ENCODE results near the gene ACIN1. TPM values are rescaled to one million over a fixed set of nuclear protein-coding genes. Genes with fewer than 3 reads are reported as not detected.

The ACIN1 gene
- total and polyA plus RNA-seq, 10 donors: 59.2 to 228 (median 186) TPM

- Histone ChIP-seq H3K36me3 (peaks cover 3 to 62% (median 54%) of the 10 kb centered on the region in 6 donors), H3K4me3 (peak overlapping the region in 4 of 8 donors; percentile 74 to 88 (median 81)), H3K27me3 (replicated peaks in 1 of 7) (no peaks in the 10 kb centered on the region), H3K4me1 (peaks cover 32 to 69% (median 49%) of the 10 kb centered on the region in 6 donors), H3K27ac (no peak overlapping the region), H3K9me3 (no peaks in the 10 kb centered on the region)
- no peak for DNase-seq
- intact Hi-C loops (cut with DNase I; ENCODE audit: low total_unique reads): no loop called here
- TF ChIP-seq, protein P1, sequence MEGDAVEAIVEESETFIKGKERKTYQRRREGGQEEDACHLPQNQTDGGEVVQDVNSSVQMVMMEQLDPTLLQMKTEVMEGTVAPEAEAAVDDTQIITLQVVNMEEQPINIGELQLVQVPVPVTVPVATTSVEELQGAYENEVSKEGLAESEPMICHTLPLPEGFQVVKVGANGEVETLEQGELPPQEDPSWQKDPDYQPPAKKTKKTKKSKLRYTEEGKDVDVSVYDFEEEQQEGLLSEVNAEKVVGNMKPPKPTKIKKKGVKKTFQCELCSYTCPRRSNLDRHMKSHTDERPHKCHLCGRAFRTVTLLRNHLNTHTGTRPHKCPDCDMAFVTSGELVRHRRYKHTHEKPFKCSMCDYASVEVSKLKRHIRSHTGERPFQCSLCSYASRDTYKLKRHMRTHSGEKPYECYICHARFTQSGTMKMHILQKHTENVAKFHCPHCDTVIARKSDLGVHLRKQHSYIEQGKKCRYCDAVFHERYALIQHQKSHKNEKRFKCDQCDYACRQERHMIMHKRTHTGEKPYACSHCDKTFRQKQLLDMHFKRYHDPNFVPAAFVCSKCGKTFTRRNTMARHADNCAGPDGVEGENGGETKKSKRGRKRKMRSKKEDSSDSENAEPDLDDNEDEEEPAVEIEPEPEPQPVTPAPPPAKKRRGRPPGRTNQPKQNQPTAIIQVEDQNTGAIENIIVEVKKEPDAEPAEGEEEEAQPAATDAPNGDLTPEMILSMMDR (IDR thresholded peaks at IDR 0.05 in 8 of 11, conservative IDR thresholded peaks at IDR 0.05 in 3 of 11): no peak
- TF ChIP-seq POLR2AphosphoS5 (IDR thresholded peaks at IDR 0.05): no peak
- no peak for TF ChIP-seq POLR2A (IDR thresholded peaks at IDR 0.05)
- 76 to 88% (median 78%) methylated on average over 2 of the region's 2 CpGs for WGBS, 5 donors
Observed at GRCh38 chr14:23093104-23093503, 1.8 kb downstream of the ACIN1 start.

- WGBS, 5 donors: 73 to 91% (median 78%) methylated on average over 12 of the region's 12 CpGs
- intact Hi-C loops (cut with DNase I; ENCODE audit: low total_unique reads): no loop called here
Observed at GRCh38 chr14:23091294-23092225, 3.4 kb downstream of the ACIN1 start.

GRCh38 chr14:23090254-23090636 lies 4.7 kb downstream of the ACIN1 start:
- no peaks in the 10 kb centered on the region for H3K27me3 ChIP-seq (replicated peaks in 1 of 7)
- H3K27ac ChIP-seq: no peak overlapping the region
- H3K9me3 ChIP-seq: no peaks in the 10 kb centered on the region
- H3K36me3 ChIP-seq: peaks cover 9 to 82% (median 74%) of the 10 kb centered on the region in 6 donors
- DNase-seq: no peak
- H3K4me1 ChIP-seq: peaks cover 22 to 65% (median 33%) of the 10 kb centered on the region in 6 donors
- WGBS, 5 donors: 72 to 91% (median 89%) methylated on average over 4 of the region's 4 CpGs
- TF ChIP-seq, protein P1 (IDR thresholded peaks at IDR 0.05 in 8 of 11, conservative IDR thresholded peaks at IDR 0.05 in 3 of 11): no peak
- TF ChIP-seq POLR2AphosphoS5 (IDR thresholded peaks at IDR 0.05) (no peak), POLR2A (IDR thresholded peaks at IDR 0.05) (no peak)
- intact Hi-C loops (cut with DNase I; ENCODE audit: low total_unique reads): no loop called here
- H3K4me3 ChIP-seq: no peak overlapping the region

More at GRCh38 chr14:23091294-23092225, 3.4 kb downstream of the ACIN1 start:
- Histone ChIP-seq H3K4me3 (no peak overlapping the region), H3K27me3 (replicated peaks in 1 of 7) (no peaks in the 10 kb centered on the region), H3K9me3 (no peaks in the 10 kb centered on the region), H3K27ac (no peak overlapping the region), H3K4me1 (peaks cover 23 to 63% (median 34%) of the 10 kb centered on the region in 6 donors), H3K36me3 (peaks cover 4 to 69% (median 62%) of the 10 kb centered on the region in 6 donors)
- DNase-seq: peak; percentile 25
- TF ChIP-seq, protein P1 (IDR thresholded peaks at IDR 0.05 in 8 of 11, conservative IDR thresholded peaks at IDR 0.05 in 3 of 11): no peak
- TF ChIP-seq POLR2AphosphoS5 (IDR thresholded peaks at IDR 0.05) (no peak), POLR2A (IDR thresholded peaks at IDR 0.05) (no peak)

All from spleen (tissue), 11 donors.